ENCODE results near the gene CCDC68. TPM values are rescaled to one million over a fixed set of nuclear protein-coding genes. Genes with fewer than 3 reads are reported as not detected.

CCDC68 gene
- total RNA-seq, 1 experiment from 2014 or later = 6.6 TPM

GRCh38 chr18:54878659-54879358 lies 80.5 kb downstream of the CCDC68 start:
- BruUV-seq (replicated peaks) = no TSS peak
- Histone ChIP-seq H3K9me3 (ENCODE audit: control insufficient read depth in 1 of 2, insufficient read depth in 1 of 2, low read depth in 1 of 2, low read length in 2 of 2) (no peaks in the 10 kb centered on the region), H3K4me3 (replicated peaks in 1 of 2; ENCODE audit: low read depth in 1 of 2, low read length in 2 of 2) (no peak overlapping the region), H3K27ac (ENCODE audit: low read depth, low read length) (no peak overlapping the region), H3K27me3 (ENCODE audit: insufficient read depth, low read length) (no peaks in the 10 kb centered on the region), H2AFZ (ENCODE audit: low read depth, low read length, poor library complexity, severe bottlenecking) (no peak overlapping the region), H3K36me3 (ENCODE audit: control insufficient read depth in 1 of 2, insufficient read depth in 2 of 2, low read length in 2 of 2) (no peaks in the 10 kb centered on the region), H3K79me2 (ENCODE audit: insufficient read depth, low read length) (no peaks in the 10 kb centered on the region), H3K4me1 (ENCODE audit: control insufficient read depth in 1 of 2, insufficient read depth in 2 of 2, low read length in 2 of 2) (no peaks in the 10 kb centered on the region), H4K20me1 (ENCODE audit: insufficient read depth) (no peaks in the 10 kb centered on the region), H3K4me2 (ENCODE audit: low read length) (no peak overlapping the region), H3K9me2 (ENCODE audit: insufficient read depth) (no peaks in the 10 kb centered on the region), H3K9ac (ENCODE audit: low read length) (no peak overlapping the region)
- TF ChIP-seq JUND (IDR thresholded peaks at IDR 0.05) (no peak), CBX3 (IDR thresholded peaks at IDR 0.05; ENCODE audit: low read depth) (no peak), POLR2A (IDR thresholded peaks at IDR 0.05; ENCODE audit: borderline replicate concordance, extremely low read depth, insufficient read depth, insufficient read length) (no peak), RAD21 (IDR thresholded peaks at IDR 0.05; ENCODE audit: low read depth) (no peak), MAX (IDR thresholded peaks at IDR 0.05) (no peak)
- TF ChIP-seq, protein P1, sequence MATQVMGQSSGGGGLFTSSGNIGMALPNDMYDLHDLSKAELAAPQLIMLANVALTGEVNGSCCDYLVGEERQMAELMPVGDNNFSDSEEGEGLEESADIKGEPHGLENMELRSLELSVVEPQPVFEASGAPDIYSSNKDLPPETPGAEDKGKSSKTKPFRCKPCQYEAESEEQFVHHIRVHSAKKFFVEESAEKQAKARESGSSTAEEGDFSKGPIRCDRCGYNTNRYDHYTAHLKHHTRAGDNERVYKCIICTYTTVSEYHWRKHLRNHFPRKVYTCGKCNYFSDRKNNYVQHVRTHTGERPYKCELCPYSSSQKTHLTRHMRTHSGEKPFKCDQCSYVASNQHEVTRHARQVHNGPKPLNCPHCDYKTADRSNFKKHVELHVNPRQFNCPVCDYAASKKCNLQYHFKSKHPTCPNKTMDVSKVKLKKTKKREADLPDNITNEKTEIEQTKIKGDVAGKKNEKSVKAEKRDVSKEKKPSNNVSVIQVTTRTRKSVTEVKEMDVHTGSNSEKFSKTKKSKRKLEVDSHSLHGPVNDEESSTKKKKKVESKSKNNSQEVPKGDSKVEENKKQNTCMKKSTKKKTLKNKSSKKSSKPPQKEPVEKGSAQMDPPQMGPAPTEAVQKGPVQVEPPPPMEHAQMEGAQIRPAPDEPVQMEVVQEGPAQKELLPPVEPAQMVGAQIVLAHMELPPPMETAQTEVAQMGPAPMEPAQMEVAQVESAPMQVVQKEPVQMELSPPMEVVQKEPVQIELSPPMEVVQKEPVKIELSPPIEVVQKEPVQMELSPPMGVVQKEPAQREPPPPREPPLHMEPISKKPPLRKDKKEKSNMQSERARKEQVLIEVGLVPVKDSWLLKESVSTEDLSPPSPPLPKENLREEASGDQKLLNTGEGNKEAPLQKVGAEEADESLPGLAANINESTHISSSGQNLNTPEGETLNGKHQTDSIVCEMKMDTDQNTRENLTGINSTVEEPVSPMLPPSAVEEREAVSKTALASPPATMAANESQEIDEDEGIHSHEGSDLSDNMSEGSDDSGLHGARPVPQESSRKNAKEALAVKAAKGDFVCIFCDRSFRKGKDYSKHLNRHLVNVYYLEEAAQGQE (IDR thresholded peaks at IDR 0.05; ENCODE audit: low read depth) = no peak
- TF ChIP-seq, protein P2, sequence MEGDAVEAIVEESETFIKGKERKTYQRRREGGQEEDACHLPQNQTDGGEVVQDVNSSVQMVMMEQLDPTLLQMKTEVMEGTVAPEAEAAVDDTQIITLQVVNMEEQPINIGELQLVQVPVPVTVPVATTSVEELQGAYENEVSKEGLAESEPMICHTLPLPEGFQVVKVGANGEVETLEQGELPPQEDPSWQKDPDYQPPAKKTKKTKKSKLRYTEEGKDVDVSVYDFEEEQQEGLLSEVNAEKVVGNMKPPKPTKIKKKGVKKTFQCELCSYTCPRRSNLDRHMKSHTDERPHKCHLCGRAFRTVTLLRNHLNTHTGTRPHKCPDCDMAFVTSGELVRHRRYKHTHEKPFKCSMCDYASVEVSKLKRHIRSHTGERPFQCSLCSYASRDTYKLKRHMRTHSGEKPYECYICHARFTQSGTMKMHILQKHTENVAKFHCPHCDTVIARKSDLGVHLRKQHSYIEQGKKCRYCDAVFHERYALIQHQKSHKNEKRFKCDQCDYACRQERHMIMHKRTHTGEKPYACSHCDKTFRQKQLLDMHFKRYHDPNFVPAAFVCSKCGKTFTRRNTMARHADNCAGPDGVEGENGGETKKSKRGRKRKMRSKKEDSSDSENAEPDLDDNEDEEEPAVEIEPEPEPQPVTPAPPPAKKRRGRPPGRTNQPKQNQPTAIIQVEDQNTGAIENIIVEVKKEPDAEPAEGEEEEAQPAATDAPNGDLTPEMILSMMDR (IDR thresholded peaks at IDR 0.05 in 2 of 3, conservative IDR thresholded peaks at IDR 0.05 in 1 of 3; ENCODE audit: borderline replicate concordance in 1 of 3, insufficient read depth in 1 of 3, low read depth in 2 of 3, low read length in 2 of 3) = no peak
- no peak for ATAC-seq
- POLR2A ChIA-PET = no interaction called here
- RAD21 ChIA-PET (ENCODE audit: low non-redundant PET in 1 of 2, low total read pairs in 2 of 2, uncharacterized antibody in 2 of 2, unreplicated experiment in 2 of 2) = no interaction called here
- CTCF ChIA-PET = no interaction called here
- no peak for DNase-seq (ENCODE audit: low read depth, low spot score)
- intact Hi-C loops (cut with micrococcal nuclease) = no loop called here

All from HCT116 (cell line).